GM19328 (cell line): ENCODE results near the gene CCSER1.
"Not testable (repeated sequence)": the region's sequence is repeated elsewhere in the genome, so short reads cannot be mapped to it uniquely, and the experiment has no call there.

Source experiments
- ATAC-seq: cut with Tn5 transposase; IDR thresholded peaks from one replicate; pipeline ENCODE4 v1.9.1; 2021; ENCODE audit warnings: mild to moderate bottlenecking, moderate library complexity; ENCODE audit not compliant: unreplicated experiment

Gene CCSER1

DNA sequence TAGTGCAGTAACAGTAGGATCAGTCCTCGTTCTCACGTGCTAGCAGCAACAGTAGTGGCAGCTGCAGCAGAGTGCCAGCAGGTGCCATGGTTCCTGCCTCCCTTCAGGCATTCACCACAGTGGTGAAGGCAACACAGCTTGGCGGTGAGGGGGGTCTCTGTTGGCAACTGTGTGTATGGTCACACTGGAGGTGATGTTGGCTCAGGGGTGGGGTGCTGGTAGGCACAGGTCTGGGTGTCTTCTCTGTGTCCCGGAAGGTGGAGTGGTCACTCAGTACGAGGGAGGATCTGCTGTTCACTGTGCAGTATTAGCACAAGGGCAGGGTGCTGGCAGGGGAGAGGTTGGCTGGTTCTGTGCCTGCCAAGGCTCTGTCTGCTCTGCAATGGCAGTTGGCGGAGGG lies 671.8 kb downstream of the CCSER1 start:
- no peak for ATAC-seq

DNA sequence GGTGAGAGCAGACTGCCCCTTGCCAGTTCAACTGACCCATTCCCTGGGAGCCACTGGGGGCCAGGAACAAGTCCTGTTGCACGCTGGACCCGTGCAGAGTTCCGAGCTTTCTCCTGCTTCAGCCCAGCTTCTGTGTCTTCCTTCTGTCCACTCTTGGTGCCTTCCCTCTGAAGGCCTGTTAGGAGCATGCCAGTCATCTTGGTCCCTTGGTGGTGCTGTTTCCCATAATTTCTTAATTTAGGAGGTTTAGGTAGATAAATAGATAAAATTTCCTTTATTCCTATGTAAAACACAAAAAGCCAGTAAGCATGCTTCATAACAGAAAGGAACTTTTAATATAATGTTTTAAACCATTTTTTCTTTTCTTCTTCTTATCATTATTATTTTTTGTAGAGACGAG lies 672.7 kb downstream of the CCSER1 start:
- ATAC-seq = no peak

GRCh38 chr4:90815569-90815968 lies 688.4 kb downstream of the CCSER1 start:
- no peak for ATAC-seq

- no peak for ATAC-seq
These were observed 689.6 kb downstream of the CCSER1 start for GRCh38 chr4:90816754-90817153.

DNA sequence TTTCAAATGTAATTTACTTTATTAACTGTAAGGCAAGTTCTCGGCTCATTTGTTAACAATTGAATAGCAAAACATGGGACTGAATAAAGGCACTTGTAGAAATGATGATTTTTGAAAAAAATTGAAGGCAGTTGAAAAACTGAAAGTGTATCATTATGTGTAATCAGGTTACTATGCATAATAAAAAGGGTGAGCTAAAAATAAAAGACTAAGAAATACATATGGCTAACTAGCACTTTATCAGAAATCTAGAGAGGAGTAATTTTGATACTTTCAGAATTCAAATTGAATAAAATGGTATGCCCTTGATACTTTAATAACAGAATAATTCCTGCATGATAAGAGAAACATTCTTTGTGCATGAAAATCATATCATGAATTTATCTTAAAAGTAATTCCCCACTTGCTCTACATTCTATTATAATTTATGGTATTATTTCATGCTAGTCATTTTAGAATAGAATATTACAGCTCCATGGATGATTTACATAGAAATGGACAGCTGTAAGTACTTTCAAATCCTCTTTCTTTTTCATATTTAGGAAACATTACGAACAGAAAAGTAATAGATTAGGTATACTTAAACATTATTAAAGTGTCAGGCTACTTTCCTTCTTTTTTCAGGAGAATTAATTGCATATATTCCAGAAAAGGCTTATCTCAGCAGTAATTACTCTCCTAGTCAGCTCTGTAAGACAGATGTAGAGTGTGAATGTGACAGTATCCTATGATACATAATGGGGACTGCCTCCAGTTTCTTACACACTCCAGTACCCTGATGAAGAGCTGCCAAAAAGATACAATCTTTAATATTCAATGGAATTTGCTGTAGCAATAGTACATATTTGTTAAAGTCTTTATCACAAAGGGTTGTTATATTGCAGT lies 697.3 kb downstream of the CCSER1 start:
- ATAC-seq = peak; percentile 46

DNA sequence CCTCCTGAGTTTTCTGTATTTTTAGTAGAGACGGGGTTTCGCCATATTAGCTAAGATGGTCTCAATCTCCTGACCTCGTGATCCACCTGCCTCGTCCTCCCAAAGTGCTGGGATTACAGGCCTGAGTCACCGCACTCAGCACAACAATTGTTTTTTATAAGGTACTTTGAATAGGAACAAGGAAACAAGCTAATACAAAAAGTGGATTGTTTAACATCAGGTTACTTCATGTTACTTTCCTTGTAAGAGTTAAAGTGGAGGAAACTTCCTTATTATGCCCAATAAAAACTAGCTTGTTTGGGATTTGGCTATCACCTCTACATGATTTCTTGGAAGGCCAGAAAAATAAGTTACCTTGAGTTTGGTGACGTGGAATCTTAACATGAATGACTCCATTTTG lies 698.7 kb downstream of the CCSER1 start:
- no peak for ATAC-seq

DNA sequence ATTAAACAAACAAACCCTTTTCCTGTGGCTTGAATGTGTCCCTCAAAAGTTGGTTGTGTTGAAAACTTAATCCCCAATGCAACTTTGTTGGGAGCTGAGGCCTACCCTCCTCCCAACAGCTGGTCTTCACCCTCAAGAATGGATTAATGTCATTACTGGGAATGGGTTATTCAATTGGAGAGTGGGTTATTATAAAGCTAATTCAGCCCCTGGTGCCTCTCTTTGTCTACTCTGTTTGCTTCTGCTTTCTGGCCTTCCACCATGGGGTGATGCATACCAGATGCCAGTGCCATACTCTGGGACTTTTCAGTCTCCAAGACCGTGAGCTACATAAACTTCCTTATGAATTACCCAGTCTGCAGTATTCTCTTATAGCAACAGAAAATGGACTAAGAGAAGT lies 706.5 kb downstream of the CCSER1 start:
- no peak for ATAC-seq

- no peak for ATAC-seq
These were observed 710.0 kb downstream of the CCSER1 start for GRCh38 chr4:90837241-90837640.

- not testable (repeated sequence) for ATAC-seq
These were observed 711.7 kb downstream of the CCSER1 start for GRCh38 chr4:90838859-90839258.

- no peak for ATAC-seq
These were observed 713.1 kb downstream of the CCSER1 start for GRCh38 chr4:90840291-90840690.

DNA sequence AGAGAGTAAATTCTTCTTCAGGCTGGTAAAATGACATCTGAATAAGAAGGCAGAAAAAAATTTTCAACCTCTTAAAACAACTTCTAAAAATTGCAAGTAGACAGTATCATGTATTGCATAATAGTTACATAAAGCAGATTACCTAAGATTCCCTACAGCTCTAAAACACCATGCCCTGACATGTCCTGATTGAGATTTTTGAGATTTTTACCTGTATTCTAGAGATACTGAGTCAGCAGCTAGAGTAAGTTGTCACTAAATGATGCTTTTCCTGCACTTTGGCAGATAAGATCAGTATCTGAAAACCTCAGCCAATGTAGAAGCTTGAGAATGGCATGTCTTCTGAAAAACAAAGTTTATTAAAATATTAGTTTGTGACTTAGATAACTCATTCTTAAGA lies 713.6 kb downstream of the CCSER1 start:
- no peak for ATAC-seq

DNA sequence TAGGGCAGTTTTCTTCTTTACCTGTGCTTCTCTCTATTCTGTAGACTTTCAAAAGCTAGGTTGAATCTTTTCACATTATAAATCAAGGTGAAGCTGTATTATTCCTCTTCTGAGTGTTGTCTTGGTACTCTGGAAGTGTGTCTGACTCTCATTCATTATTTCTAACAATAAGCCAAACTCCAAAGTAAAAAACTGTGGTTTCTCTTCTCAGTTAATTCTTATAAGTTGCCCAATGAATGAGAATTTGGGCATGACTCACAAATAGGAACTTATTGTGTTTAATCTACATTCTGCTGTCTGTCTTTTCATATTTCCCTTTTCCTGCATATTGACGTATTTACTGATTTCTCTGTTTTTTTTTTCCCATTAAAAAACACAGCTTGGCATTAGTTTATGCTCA lies 714.5 kb downstream of the CCSER1 start:
- no peak for ATAC-seq

DNA sequence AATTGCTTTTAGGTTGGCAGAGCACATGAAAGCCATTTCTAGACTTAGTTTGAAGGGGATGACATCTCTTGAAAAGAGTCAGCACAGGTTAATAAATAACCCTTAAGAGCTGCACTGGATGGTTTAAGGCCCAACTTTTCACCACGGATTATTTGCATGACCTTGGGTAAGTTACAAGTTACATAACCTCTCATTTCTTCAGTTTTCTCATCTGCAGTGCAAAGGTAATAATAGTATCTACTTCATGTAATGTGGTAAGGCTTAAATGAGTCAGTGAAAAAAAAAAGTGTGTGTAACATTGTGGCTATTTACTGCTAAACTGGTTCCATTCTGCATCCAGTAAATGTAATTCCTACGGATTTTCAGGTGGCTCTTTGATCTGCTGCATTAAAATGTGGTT lies 715.8 kb downstream of the CCSER1 start:
- ATAC-seq = peak; percentile 96

- ATAC-seq = no peak
These were observed 717.0 kb downstream of the CCSER1 start for GRCh38 chr4:90844241-90844640.

GRCh38 chr4:90845777-90846176 lies 718.6 kb downstream of the CCSER1 start:
- ATAC-seq = no peak

DNA sequence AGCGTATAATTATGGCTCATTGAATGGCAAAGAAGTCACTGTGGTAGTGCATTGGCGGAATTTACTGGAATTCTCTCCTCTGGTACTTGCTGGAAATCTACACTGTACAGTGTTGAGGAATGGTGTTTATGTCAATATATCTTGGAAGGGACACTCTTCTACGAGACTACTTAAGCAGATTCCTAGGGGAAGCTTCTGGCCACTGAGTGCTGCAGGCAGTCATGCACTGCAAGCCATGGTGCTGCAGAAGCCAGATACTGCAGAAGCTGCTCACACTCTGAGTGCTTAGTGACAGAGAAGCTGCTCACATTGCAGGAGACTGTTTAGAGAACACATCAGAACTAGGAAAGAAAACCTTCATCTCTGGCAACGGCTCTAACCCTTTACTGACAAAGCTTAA lies 725.0 kb downstream of the CCSER1 start:
- no peak for ATAC-seq

GRCh38 chr4:90855111-90855510 lies 727.9 kb downstream of the CCSER1 start:
- ATAC-seq = no peak

- ATAC-seq = no peak
These were observed 730.1 kb downstream of the CCSER1 start for GRCh38 chr4:90857081-90857820.

DNA sequence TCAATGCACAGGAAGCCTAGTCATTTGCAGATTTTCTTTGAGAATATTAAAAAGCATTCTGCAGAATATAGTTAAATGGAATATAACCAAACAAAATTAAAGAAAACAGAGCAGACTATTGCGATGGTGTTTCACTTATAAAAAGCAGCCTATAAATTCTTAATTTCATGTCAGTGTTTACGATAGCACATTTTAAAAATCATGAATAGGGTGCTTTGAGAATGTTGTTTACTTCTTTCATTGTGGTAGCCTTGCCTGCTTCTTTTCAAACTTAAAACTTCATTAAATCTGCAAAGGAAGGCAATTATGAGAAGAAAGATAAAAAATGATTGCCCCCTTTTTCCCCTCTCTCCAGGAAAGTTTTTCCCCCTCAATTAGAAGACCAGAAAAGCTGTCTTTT lies 748.6 kb downstream of the CCSER1 start:
- no peak for ATAC-seq

- no peak for ATAC-seq
These were observed 749.1 kb downstream of the CCSER1 start for GRCh38 chr4:90876296-90876695.

DNA sequence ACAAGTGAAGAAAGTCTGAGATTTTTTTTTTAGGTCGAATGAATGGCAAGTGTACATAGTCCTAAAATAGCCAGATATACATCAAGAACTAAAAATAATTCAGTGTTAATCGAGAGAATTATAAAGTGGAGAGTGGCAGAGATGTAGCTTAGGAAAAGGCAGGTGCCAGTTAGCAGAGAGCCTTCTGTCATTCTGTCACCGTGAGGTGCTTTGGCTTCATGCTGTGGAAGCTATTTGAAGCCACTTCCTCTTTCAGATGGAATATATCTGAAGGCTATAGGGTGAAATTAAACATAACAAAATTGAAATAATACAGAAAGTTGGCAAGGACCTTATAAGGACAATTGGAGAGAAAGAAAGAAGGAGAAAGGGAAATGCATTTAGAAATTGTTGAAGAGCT lies 756.3 kb downstream of the CCSER1 start:
- peak; percentile 74 for ATAC-seq

DNA sequence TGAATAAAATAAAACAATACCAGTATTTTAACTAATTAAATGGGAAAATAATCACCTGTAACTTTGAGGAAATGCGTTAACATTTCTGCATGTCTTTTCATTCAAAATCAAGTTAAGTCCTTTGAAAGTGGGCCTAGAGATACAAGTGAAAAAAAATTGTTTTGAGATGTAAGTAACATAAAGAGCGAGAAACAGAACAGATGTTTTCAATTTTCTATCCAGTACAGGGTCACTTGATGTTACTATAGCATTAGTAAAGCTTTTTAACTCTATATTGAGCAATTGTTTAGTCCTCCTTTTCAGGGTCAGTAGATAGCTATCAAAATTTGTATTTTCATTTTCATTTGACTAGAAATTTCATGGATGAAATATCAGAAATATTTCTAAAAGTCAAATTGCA lies 761.4 kb downstream of the CCSER1 start:
- no peak for ATAC-seq
